ENCODE measurements around the gene CEP83.
"Not testable (repeated sequence)": the region's sequence is repeated elsewhere in the genome, so short reads cannot be mapped to it uniquely, and the experiment has no call there.

Gene CEP83

DNA sequence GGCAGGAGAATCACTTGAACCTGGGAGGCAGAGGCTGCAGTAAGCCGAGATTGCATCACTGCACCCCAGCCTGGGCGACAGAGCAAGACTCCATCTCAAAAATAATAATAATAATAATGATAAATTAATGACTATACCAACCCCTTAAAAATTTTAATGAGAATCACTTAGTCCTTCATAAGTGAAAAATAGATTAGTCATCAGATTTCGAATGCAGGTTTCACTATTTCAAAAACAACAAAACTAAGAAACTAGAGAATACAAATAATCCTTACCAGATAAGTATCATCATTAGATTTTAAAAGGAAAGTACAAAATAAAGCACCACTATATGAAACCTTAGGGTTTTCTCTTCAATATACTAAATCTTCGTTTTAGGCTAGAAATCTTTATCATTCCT, 62.3 kb downstream of the CEP83 start:
- H3K27ac ChIP-seq: no peak overlapping the region
- no peak for TF ChIP-seq CTCF (conservative IDR thresholded peaks at IDR 0.05)

DNA sequence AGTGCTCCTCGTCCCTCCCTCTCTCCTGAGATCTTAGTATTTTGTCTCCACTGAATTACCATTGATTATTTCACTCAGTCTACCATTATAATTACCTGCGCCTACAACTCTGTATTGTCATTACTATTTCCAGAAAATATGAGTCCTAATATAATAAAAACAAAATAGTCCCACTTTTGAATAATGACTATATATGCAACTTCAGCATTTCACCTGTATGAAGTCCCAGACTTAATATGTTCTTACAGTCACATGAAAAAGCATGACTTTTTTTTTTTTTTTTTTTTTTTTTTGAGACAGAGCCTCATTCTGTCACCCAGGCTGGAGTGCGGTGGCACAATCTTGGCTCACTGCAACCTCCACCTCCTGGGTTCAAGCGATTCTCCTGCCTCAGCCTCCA, 63.7 kb downstream of the CEP83 start:
- not testable (repeated sequence) for H3K27ac ChIP-seq

DNA sequence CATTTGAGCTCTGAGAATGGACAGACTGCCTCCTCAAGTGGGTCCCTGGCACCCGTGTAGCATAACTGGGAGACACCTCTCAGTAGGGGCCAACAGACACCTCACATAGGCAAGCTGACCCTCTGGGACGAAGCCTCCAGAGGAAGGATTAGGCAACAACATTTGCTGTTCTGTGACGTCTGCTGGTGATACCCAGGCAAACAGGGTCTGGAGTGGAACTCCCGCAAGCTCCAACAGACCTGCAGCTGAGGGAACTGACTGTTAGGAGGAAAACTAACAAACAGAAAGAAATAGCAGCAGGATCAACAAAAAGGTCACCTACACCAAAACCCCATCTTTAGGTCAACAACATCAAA, 69.6 kb downstream of the CEP83 start:
- no peak overlapping the region for H3K27ac ChIP-seq
- no peak for TF ChIP-seq CTCF (conservative IDR thresholded peaks at IDR 0.05)

GRCh38 chr12:94389482-94390129, 70.1 kb downstream of the CEP83 start:
- H3K27ac ChIP-seq: not testable (repeated sequence)

DNA sequence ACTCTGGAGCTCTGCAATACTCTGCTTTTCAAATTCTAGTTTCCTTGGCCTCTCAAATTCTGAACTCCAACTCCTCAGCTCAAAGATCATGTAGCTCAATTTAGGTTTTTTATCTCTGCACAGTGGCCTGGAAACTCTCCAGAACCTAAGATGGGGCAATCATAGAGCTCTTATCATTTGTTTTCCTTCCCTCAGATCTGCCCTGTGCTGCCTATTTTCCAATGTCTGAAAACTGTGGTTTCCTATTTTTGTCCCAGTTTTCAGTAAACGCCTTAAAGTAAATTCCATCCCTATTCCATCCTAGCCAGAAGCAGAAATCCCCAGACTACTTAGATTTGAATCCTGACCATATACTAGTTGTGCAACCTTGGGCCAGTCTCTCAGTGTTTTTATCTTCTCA, 73.2 kb downstream of the CEP83 start:
- no peak for TF ChIP-seq CTCF (conservative IDR thresholded peaks at IDR 0.05)
- no peak overlapping the region for H3K27ac ChIP-seq

DNA sequence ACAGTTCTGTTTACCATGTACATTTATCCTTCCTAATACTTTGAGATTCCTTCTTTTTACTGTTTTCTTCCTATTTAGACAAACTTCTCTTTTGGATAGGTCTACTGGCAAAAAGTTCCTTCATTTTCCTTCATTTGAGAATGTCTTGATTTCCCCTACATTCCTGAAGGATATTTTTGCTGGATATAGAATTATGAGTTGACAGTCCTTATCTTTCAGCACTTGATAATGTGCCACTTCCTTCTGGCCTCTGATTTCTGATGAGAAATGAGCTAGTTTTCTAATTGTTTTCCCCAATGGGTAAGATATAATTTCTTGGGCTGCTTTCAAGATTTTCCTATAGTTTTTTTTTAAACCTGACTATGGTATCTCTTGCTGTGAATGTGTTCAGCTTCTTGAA, 75.6 kb downstream of the CEP83 start:
- H3K27ac ChIP-seq: no peak overlapping the region
- no peak for TF ChIP-seq CTCF (conservative IDR thresholded peaks at IDR 0.05)

DNA sequence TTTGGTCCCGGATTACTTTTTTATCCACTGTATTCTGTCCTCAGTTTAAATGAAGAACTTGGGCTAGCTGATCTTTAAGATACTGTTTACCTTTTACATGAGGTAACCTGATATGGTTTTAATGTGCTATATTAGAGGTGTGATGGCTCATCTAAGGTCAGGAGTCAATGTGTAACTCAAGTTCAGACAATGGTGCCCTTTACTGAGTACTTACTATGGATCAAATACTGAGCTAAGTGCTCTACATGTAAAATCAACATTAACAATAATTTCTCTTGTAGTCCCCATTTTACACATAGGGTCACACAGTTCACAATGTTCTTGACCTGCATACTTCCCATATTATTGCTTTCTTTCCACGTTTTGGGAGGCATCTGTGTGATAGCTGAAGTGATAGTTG, 79.2 kb downstream of the CEP83 start:
- no peak for TF ChIP-seq CTCF (conservative IDR thresholded peaks at IDR 0.05)
- no peak overlapping the region for H3K27ac ChIP-seq

DNA sequence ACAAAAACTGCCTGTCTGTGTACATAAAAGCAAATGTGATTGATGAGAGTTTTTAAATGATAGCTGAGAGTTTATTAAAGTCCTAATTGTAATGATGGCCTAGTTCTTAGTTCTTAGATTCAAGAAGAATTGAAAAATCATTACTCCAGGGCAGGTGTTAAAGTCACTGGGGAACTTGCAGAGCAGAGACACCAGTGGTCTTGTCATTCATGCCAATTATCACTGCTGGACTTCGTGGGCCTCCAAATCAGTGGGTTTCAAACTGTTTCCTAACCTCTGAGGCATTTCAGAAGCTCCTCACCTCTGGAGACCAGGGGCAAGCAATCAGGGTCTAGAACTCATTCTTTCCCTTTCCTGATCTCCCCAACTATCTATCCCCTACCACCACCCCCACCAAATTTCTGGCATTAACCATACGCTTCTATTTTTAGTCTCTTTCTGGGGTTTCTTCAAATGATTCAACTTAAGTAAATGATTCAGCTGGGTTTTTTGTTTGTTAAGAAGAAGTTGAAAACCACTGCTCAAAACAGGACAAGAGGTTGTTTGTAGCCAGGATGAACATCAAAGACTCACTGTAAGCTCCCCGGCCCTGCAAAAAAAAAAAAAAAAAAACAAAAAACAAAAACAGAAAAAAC, 80.1 kb downstream of the CEP83 start:
- TF ChIP-seq CTCF (conservative IDR thresholded peaks at IDR 0.05): no peak
- H3K27ac ChIP-seq: no peak overlapping the region

GRCh38 chr12:94377599-94377998, 82.1 kb downstream of the CEP83 start:
- TF ChIP-seq CTCF (conservative IDR thresholded peaks at IDR 0.05): no peak
- no peak overlapping the region for H3K27ac ChIP-seq
